DOHH2 (cell line): Measurements from ENCODE around the gene FAM174C.
"Not testable (repeated sequence)": the region's sequence is repeated elsewhere in the genome, so short reads cannot be mapped to it uniquely, and the experiment has no call there.

Source experiments
- H3F3A ChIP-seq: fragments of 200-600 bp; sonication (generic), shearing (Covaris generic); 2 replicates; pipeline ENCODE4 v1.6.0; 2016; ENCODE audit warnings: antibody characterized with exemption, mild to moderate bottlenecking; ENCODE audit not compliant: control insufficient read depth, insufficient read depth
- H3K27ac ChIP-seq: fragments of 200-600 bp; sonication (generic); 2 replicates; pipeline ENCODE4 v1.5.1; 2014; ENCODE audit warnings: low read depth, mild to moderate bottlenecking, low read length, moderate library complexity
- H3K27me3 ChIP-seq: fragments of 200-600 bp; sonication (generic); 2 replicates; pipeline ENCODE4 v1.6.1; 2014; ENCODE audit warnings: mild to moderate bottlenecking, low read length, mixed read lengths; ENCODE audit not compliant: control insufficient read depth
- H3K36me3 ChIP-seq: fragments of 200-600 bp; sonication (generic); 2 replicates; pipeline ENCODE4 v1.6.1; 2014; ENCODE audit warnings: mild to moderate bottlenecking, low read length, moderate library complexity, mixed read lengths; ENCODE audit not compliant: control insufficient read depth
- H3K4me1 ChIP-seq: fragments of 200-600 bp; sonication (generic); 2 replicates; pipeline ENCODE4 v1.6.1; 2014; ENCODE audit warnings: mild to moderate bottlenecking, low read length, mixed read lengths; ENCODE audit not compliant: control insufficient read depth
- H3K4me2 ChIP-seq: fragments of 200-600 bp; sonication (generic); 2 replicates; pipeline ENCODE4 v1.6.0; 2014; ENCODE audit warnings: mild to moderate bottlenecking, low read length, moderate library complexity
- H3K4me3 ChIP-seq: fragments of 200-600 bp; sonication (generic); 2 replicates; pipeline ENCODE4 v1.5.1; 2014; ENCODE audit warnings: mild to moderate bottlenecking, low read length, mixed read lengths
- H3K79me2 ChIP-seq: fragments of 200-600 bp; sonication (generic); 2 replicates; pipeline ENCODE4 v1.6.1; 2014; ENCODE audit warnings: mild to moderate bottlenecking, low read length, mixed read lengths; ENCODE audit not compliant: control insufficient read depth
- H3K9me2 ChIP-seq: fragments of 200-600 bp; sonication (generic); replicated peaks from 2 replicates; pipeline ENCODE4 v1.6.1; 2014; ENCODE audit warnings: mild to moderate bottlenecking, low read length, mixed read lengths; ENCODE audit not compliant: control insufficient read depth
- H3K9me3 ChIP-seq: fragments of 200-600 bp; sonication (generic); 2 replicates; pipeline ENCODE4 v1.6.1; 2014; ENCODE audit warnings: antibody characterized with exemption, low read length, mixed read lengths; ENCODE audit not compliant: control insufficient read depth, insufficient read depth
- H4K20me1 ChIP-seq: fragments of 200-600 bp; sonication (generic); 2 replicates; pipeline ENCODE4 v1.6.0; 2014; ENCODE audit warnings: low read depth, mild to moderate bottlenecking, antibody characterized with exemption, low read length, moderate library complexity; ENCODE audit not compliant: control insufficient read depth, insufficient read depth
- EZH2phosphoT487 ChIP-seq: fragments of 200-600 bp; sonication (generic); IDR thresholded peaks from 2 replicates; pipeline ENCODE4 v1.6.1; 2017; ENCODE audit warnings: borderline replicate concordance, mild to moderate bottlenecking, antibody characterized with exemption, low read length, moderate library complexity, mixed read lengths
- TF ChIP-seq, protein P1 (sequence below): fragments of 200-600 bp; sonication (generic); IDR thresholded peaks from one replicate; pipeline ENCODE4 v1.5.1; 2014; ENCODE audit warnings: antibody characterized with exemption, mild to moderate bottlenecking, low read depth, low read length; ENCODE audit not compliant: poor library complexity, severe bottlenecking

The FAM174C gene

DNA sequence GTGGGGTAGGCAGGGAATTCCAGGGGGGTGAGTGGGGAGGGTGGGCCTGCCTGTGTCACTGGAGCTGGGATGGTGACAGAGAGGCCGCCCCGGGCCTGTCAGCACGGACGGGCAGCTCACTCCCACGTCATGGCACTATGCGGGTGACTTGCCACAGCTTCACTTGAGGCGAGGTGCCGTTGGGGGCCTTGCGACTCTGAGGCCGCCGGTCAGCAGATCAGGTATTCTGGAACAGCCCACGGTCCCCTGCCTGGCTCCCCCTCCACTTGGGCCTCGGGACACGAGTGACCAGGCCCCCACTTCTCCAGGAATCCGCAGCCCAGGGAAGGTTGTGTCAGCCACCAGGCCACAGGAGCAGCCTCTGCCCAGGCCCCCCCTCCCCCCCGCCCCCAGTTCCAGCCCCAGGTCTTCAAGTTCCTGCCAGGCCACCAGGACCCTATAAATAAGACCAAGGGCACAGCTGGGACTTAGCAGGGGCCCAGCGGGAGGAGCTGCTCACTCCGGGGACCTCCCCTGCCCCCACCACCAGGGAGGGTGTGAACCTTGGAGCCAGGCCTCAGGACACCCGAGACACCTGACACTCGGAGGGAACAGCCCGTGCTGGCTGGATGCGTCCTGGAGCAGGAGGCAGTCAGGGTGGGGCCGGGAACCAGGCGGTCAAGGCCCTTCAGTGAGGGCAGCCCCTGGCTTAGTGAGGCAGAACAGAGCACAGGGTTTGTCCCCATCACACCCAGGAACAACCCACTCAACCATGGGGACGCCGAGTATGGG is 29.7 kb upstream of the FAM174C start:
- no peak overlapping the region for H3K4me3 ChIP-seq
- H3F3A ChIP-seq = peaks cover 11% of the 10 kb centered on the region; the same call in 1 of the 2 replicates
- no peaks in the 10 kb centered on the region for H3K27me3 ChIP-seq
- H4K20me1 ChIP-seq = no peaks in the 10 kb centered on the region
- TF ChIP-seq EZH2phosphoT487 = no peak
- TF ChIP-seq, protein P1, sequence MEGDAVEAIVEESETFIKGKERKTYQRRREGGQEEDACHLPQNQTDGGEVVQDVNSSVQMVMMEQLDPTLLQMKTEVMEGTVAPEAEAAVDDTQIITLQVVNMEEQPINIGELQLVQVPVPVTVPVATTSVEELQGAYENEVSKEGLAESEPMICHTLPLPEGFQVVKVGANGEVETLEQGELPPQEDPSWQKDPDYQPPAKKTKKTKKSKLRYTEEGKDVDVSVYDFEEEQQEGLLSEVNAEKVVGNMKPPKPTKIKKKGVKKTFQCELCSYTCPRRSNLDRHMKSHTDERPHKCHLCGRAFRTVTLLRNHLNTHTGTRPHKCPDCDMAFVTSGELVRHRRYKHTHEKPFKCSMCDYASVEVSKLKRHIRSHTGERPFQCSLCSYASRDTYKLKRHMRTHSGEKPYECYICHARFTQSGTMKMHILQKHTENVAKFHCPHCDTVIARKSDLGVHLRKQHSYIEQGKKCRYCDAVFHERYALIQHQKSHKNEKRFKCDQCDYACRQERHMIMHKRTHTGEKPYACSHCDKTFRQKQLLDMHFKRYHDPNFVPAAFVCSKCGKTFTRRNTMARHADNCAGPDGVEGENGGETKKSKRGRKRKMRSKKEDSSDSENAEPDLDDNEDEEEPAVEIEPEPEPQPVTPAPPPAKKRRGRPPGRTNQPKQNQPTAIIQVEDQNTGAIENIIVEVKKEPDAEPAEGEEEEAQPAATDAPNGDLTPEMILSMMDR = no peak
- H3K9me3 ChIP-seq = no peaks in the 10 kb centered on the region
- peaks cover 57% of the 10 kb centered on the region for H3K79me2 ChIP-seq
- H3K27ac ChIP-seq = no peak overlapping the region
- H3K4me1 ChIP-seq = peaks cover 48% of the 10 kb centered on the region
- H3K36me3 ChIP-seq = peaks cover 41% of the 10 kb centered on the region
- H3K4me2 ChIP-seq = peak overlapping the region; percentile 99
- no peaks in the 10 kb centered on the region for H3K9me2 ChIP-seq

DNA sequence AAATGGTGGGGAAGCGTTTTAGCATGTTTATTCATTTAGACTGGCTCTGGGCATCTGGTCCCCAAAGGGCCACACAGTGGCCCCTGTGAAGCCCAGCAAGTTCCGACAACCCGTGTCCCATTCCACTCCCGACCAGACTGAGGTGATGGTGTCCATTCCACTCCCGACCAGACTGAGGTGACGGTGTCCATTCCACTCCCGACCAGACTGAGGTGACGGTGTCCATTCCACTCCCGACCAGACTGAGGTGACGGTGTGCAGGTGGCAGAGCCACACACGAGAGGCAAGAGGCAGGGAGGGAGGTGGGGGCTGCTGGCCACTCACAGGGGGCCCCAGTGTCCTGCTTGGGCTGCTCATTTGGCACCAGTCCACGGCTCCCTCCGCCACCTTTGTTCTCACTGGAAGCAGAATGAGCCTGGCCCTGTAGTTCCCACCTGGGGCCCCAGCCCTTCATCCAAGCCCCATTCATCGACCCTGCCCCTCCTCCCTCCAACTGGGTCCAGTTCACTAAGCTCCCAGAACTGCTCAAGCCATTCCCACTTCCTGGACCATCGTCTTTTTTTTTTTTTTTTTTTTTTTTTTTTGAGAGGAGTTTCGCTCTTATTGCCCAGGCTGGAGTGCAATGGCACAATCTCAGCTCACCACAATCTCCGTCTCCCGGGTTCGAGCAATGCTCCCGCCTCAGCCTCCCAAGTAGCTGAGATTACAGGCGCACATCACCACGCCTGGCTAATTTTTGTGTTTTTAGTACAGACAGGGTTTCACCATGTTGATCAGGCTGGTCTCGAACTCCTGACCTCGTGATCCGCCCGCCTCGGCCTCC is 28.9 kb upstream of the FAM174C start:
- not testable (repeated sequence) for H3K9me2 ChIP-seq, H3K4me2 ChIP-seq, H3K27ac ChIP-seq, H3K9me3 ChIP-seq, H4K20me1 ChIP-seq, H3K4me3 ChIP-seq, H3K27me3 ChIP-seq
- Histone ChIP-seq H3K36me3 (peaks cover 49% of the 10 kb centered on the region), H3F3A (peaks cover 12% of the 10 kb centered on the region), H3K79me2 (peaks cover 59% of the 10 kb centered on the region), H3K4me1 (peaks cover 41% of the 10 kb centered on the region)

DNA sequence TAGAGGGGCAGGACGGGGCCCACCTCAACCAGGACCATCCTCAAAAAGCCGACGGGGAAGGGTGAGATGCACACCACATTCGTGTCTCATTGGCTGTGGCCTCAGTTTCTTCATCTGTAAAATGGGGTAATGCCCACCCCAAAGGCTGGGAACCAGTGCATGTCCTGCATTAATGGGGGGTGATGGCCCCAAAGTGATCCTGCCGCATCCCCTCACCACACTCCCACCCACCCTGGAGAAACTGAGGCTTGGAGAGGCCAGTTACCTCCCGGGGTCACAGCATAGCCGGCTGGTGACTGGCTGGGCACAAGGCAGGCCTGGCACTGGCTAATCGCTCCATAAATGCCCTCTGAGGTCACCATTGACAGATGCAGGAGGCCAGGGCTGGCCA is 27.6 kb upstream of the FAM174C start:
- H3K4me1 ChIP-seq = peaks cover 48% of the 10 kb centered on the region
- peaks cover 53% of the 10 kb centered on the region for H3K36me3 ChIP-seq
- no peaks in the 10 kb centered on the region for H3K9me2 ChIP-seq
- TF ChIP-seq EZH2phosphoT487 = no peak
- TF ChIP-seq, protein P1 = no peak
- H3K79me2 ChIP-seq = peaks cover 60% of the 10 kb centered on the region
- H3K27me3 ChIP-seq = no peaks in the 10 kb centered on the region
- H3K9me3 ChIP-seq = no peaks in the 10 kb centered on the region
- peaks cover 15% of the 10 kb centered on the region for H3F3A ChIP-seq
- H4K20me1 ChIP-seq = no peaks in the 10 kb centered on the region
- peak overlapping the region; percentile 91 for H3K4me2 ChIP-seq
- peak overlapping the region; percentile 74 for H3K27ac ChIP-seq
- H3K4me3 ChIP-seq = peak overlapping the region; percentile 83
